LNCaP clone FGC (cell line): Measurements from ENCODE around the gene ADARB2.

Experiments
- DNase-seq: peaks from one replicate; pipeline ENCODE4 v3.0.0-alpha.2; 2011; ENCODE audit warnings: low read depth
- H3K4me3 ChIP-seq: 2 replicates; pipeline ENCODE4 v1.5.1; 2011; ENCODE audit warnings: mild to moderate bottlenecking, low read depth, low read length, control low read depth
- TF ChIP-seq, protein P1 (sequence below): IDR thresholded peaks from 2 replicates; pipeline ENCODE4 v1.5.1; 2012; ENCODE audit warnings: mild to moderate bottlenecking; ENCODE audit not compliant: control insufficient read depth, insufficient read depth; ENCODE audit errors: extremely low read depth

The ADARB2 gene

DNA sequence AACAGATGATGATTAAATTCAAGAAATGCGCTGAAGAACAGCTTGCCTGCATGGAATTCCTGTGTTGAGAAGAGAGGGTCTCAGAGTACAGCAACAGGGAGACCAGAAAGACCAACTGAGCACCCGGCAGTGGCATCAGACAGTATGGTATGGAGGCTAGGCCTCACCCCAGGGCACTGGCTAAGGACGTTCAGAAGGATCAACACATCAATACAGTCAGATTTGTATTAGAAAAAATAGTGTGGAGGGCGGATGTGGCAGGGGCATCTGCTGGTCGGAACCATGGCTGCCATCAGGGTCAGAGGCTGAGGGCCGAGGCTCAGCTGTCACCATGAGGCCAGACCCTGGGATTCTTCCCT is 142.1 kb downstream of the ADARB2 start:
- H3K4me3 ChIP-seq, result no peak overlapping the region
- DNase-seq, result no peak
- TF ChIP-seq, protein P1, sequence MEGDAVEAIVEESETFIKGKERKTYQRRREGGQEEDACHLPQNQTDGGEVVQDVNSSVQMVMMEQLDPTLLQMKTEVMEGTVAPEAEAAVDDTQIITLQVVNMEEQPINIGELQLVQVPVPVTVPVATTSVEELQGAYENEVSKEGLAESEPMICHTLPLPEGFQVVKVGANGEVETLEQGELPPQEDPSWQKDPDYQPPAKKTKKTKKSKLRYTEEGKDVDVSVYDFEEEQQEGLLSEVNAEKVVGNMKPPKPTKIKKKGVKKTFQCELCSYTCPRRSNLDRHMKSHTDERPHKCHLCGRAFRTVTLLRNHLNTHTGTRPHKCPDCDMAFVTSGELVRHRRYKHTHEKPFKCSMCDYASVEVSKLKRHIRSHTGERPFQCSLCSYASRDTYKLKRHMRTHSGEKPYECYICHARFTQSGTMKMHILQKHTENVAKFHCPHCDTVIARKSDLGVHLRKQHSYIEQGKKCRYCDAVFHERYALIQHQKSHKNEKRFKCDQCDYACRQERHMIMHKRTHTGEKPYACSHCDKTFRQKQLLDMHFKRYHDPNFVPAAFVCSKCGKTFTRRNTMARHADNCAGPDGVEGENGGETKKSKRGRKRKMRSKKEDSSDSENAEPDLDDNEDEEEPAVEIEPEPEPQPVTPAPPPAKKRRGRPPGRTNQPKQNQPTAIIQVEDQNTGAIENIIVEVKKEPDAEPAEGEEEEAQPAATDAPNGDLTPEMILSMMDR, result no peak

DNA sequence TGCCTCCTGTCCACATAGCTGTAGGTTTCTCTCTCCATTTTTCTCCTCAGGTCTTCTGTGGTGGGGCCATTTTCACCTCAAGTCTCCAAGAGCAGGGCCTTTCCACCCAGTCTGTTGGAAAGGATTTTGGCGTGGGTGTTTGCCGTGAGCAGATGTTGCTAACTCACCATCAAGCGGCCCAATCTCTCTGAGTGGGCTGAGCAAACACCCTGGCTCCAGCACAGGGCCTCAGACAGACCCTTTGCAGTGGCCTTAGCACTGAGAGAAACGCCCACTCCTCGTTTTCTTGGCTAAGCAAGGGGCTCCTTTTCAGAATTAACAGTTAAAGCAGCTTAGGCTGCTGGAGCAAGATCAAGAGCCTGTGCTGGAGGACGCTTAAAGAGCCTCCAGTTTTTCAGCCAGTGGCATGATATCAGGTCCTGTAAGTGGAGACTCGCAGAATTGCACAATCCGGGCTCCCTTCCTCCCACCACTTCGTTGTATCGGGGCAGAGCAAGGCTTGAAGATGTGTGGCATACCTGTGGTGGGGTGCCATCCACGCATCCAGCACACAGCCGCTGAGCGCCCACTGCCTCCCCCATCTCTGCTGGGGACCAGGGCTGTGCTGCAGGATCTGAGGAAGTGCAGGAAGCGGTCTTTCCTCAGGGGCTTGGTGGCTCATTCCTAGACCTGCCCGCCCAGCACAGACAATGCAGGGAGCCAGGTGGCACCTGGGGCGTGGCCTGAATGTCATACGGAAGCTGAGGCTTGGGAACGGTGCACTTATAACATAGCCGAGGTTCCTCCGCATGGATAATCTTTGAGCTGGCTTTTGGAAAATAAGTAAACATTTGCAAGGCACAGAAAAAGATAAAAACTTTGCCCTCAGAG is 142.7 kb downstream of the ADARB2 start:
- TF ChIP-seq, protein P1, result no peak
- no peak overlapping the region for H3K4me3 ChIP-seq

DNA sequence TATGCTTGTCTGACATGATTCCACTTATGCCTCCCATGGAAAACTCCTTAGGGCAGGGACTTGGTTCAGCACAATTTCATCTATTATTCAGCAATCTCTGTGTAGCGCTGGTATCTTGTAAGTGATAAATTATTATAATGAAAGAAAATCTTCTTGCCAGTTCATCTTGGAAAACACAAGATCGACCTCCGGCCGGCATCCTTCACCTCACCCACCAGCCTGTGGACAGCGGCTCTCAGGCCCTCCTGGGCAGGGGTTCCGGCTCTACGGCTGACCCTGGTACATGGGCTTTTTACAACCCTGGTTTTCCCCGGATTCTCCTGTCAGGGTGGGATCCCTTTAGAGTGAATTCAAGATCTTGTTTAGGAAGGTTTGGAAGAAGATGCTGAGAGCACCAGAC is 145.6 kb downstream of the ADARB2 start:
- DNase-seq, result no peak
- H3K4me3 ChIP-seq, result no peak overlapping the region
- TF ChIP-seq, protein P1, result no peak

More for the DNA sequence above, 142.7 kb downstream of the ADARB2 start:
- DNase-seq, result no peak

DNA sequence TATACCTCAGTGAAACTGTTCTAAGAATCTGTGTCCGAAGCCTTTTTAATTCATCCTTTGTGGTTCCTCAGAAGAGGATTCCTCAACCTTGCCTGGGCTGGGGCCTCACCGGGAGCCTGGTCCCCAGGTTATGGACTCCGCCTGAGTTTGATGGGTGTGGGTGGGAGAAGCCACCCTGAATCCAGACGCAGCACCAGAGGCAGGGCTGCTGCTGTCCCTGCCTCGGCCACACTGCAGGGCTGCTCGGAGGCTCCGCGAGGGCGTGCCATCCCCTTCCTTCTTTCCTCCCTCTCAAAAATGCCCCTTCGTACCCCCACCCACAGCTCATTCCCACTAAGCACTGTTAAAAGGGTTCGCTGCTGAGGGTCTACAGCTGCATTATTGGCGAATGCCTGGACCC is 146.3 kb downstream of the ADARB2 start:
- no peak overlapping the region for H3K4me3 ChIP-seq
- TF ChIP-seq, protein P1, result no peak
- DNase-seq, result no peak

DNA sequence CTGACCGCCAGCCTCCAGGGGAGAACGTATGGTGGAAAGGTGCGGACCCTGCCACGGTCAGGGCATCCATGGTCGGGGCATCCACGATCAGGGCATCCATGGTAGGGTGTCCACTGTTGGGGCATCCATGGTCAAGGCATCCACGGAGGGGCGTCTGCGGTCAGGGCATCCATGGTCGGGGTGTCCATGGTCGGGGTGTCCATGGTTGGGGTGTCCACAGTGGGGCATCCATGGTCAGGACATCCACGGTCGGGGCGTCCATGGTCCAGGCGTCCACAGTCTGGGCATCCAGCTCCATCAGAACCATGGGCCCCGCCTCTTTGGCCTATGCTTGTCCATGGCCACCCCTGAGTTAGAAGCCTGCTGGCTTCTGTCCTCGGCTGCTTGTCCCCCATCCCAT is 148.1 kb downstream of the ADARB2 start:
- H3K4me3 ChIP-seq, result no peak overlapping the region
- TF ChIP-seq, protein P1, result no peak
- DNase-seq, result no peak

DNA sequence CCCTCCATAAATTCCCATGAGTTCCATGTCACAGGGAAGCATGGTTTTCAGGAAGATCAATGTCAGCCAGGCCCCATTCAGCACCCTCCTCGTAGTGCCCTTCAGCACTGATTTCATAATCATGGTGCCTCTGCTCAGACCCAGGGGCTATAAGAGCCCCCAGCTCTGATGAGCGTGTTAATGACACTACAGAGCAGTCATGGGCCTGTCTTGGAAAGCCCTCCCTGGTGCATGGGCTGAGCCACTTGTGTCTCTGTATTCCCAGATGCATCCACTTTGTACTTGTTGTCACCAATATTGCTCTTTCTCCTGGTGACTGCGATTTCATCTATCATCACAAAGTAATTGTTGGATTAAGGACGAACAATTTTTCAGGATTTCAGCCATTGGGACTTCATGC is 154.6 kb downstream of the ADARB2 start:
- TF ChIP-seq, protein P1, result no peak
- no peak overlapping the region for H3K4me3 ChIP-seq
- DNase-seq, result no peak

DNA sequence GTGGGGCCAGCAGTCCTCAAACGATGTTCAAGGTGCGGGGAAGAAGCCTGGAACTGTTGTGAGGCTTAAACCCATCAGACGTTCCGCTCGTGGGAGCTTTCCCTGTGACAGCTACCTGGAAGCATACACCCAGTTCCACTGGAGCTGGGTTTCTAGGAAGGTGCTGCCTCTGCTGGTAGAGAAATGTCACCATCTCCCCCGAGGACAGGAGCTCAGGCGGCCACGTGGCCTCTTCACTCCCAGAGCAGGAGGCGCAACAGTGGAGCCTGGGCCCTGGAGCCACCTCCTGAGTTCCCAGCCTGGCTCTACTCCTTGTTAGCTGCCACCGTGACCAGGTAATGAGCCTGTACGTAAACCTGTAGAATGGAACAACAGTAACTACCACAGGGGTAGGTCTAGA is 156.1 kb downstream of the ADARB2 start:
- H3K4me3 ChIP-seq, result no peak overlapping the region
- TF ChIP-seq, protein P1, result no peak
- DNase-seq, result no peak
